A549 (cell line): ENCODE data around the gene ANO9.

Experiments used
- PHF8 ChIP-seq: fragments of 200-600 bp; sonication (generic); IDR thresholded peaks from 2 replicates; pipeline ENCODE4 v1.6.1; 2016; ENCODE audit warnings: low read depth, mild to moderate bottlenecking, antibody characterized with exemption, moderate library complexity, borderline replicate concordance
- POLR2A ChIP-seq: IDR thresholded peaks from 2 replicates; pipeline ENCODE4 v1.6.1; 2012; ENCODE audit warnings: mild to moderate bottlenecking, low read length
- RCOR1 ChIP-seq: fragments of 150-350 bp; IDR thresholded peaks from 2 replicates; pipeline ENCODE4 v1.6.1; 2014; ENCODE audit warnings: antibody characterized with exemption, low read length, low read depth
- REST ChIP-seq: fragments of 200-600 bp; sonication (generic); IDR thresholded peaks from 2 replicates; pipeline ENCODE4 v1.6.1; 2016; ENCODE audit warnings: antibody characterized with exemption, mild to moderate bottlenecking, moderate library complexity
- TF ChIP-seq, protein P1 (sequence below): fragments of >200 bp; sonication (Bioruptor Twin); formaldehyde crosslinking; IDR thresholded peaks from 3 replicates; pipeline ENCODE4 v1.5.1; 2016

GRCh38 chr11:420911-421321, 20.9 kb downstream of the ANO9 start:
- TF ChIP-seq POLR2A = no peak
- TF ChIP-seq, protein P1, sequence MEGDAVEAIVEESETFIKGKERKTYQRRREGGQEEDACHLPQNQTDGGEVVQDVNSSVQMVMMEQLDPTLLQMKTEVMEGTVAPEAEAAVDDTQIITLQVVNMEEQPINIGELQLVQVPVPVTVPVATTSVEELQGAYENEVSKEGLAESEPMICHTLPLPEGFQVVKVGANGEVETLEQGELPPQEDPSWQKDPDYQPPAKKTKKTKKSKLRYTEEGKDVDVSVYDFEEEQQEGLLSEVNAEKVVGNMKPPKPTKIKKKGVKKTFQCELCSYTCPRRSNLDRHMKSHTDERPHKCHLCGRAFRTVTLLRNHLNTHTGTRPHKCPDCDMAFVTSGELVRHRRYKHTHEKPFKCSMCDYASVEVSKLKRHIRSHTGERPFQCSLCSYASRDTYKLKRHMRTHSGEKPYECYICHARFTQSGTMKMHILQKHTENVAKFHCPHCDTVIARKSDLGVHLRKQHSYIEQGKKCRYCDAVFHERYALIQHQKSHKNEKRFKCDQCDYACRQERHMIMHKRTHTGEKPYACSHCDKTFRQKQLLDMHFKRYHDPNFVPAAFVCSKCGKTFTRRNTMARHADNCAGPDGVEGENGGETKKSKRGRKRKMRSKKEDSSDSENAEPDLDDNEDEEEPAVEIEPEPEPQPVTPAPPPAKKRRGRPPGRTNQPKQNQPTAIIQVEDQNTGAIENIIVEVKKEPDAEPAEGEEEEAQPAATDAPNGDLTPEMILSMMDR = no peak
- TF ChIP-seq PHF8 = no peak
- no peak for TF ChIP-seq RCOR1
- TF ChIP-seq REST = no peak
